ENCODE measurements around the gene SUB1.
"Not testable (repeated sequence)": the region's sequence is repeated elsewhere in the genome, so short reads cannot be mapped to it uniquely, and the experiment has no call there.

- not testable (repeated sequence) for TF ChIP-seq CTCF (IDR thresholded peaks at IDR 0.05; ENCODE audit: low read depth, low read length); EZH2phosphoT487 (IDR thresholded peaks at IDR 0.05; ENCODE audit: low read depth)
Observed at GRCh38 chr5:32537437-32538029, 47.8 kb upstream of the SUB1 start.
